ENCODE measurements around the gene COTL1.

The COTL1 gene

GRCh38 chr16:84596801-84597527, 20.9 kb downstream of the COTL1 start:
- no peak for DNase-seq (ENCODE audit: low read depth, low spot score)

DNA sequence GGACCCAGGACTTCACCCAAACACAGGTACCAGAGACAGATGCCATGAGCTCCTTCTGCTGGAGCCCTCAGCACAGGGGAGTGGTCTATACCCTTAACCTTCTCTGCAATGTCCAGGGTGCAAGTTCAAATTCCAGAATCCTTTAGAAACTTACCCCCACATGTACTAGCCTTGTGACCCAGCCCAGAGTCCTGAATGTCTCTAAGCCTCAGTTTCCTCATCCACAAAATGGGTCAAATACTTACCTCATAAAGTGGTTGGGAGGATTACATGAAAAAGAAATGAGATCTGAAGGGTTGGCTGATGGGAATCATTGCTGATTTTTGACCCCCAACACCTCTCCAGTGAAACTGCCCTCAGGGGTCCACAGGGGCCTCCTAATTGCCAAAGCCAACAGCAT, 21.7 kb downstream of the COTL1 start:
- DNase-seq (ENCODE audit: low read depth, low spot score): no peak

DNA sequence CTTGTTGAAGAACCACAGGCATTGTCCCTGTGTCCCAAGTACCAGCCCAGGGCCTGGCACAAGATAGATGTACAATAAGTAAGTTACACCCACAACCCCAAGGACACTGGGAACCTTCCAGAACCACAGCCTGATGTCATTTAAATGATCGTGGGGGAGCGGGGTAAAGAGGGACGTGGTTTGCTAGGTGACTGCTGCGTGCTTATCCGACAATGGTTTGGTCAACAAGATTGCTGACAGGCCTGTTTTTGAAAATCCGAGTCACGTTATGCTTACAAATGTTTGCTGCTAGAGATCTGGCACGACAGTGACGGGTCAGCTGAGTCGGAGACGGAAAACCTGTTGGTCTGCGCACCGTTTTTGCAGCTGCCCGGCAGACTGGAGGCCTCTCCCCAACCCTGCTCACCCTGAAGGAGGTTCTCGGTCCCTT, 22.8 kb downstream of the COTL1 start:
- DNase-seq (ENCODE audit: low read depth, low spot score): no peak

GRCh38 chr16:84594725-84595038, 23.2 kb downstream of the COTL1 start:
- no peak for DNase-seq (ENCODE audit: low read depth, low spot score)

GRCh38 chr16:84593825-84594724, 23.8 kb downstream of the COTL1 start:
- no peak for DNase-seq (ENCODE audit: low read depth, low spot score)

- no peak for DNase-seq (ENCODE audit: low read depth, low spot score)
Measured at GRCh38 chr16:84592718-84593117, 25.2 kb downstream of the COTL1 start.

DNA sequence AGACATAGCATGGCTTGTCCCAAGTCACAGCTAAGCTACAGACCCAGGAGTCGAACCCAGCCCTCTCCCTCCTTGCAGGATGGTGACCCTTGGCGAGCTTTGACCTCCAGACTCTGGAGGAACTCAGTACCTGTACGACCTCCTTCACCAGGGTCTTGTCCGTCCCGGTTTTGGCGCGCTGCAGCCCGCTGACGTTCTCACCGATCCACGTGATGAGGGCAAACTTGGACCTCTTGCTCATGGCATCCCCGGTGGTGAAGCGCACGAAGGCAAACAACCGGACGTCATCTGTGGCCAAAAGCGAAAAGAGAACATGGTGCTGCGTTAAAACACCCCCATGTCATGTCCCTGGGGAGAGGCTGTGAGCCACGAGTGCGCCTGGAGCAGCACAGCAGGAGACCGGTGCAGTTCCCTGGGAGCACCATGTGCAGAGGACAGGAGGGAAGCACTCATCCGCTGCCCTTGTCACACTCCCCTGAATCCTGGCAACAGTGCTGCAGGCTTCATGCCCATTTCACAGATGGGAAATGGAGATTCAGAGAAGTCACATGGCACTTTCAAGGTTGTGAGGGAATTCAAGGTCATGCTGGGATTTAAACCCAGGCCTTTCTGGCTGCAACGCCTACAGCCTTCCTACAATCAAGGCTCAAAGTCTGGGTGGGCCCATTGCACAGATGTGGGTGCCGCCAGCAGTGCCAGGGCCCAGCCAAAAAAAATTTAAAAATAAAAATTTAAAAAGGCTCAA, 27.7 kb downstream of the COTL1 start:
- no peak for DNase-seq (ENCODE audit: low read depth, low spot score)

GRCh38 chr16:84588991-84589390, 28.9 kb downstream of the COTL1 start:
- DNase-seq (ENCODE audit: low read depth, low spot score): no peak

DNA sequence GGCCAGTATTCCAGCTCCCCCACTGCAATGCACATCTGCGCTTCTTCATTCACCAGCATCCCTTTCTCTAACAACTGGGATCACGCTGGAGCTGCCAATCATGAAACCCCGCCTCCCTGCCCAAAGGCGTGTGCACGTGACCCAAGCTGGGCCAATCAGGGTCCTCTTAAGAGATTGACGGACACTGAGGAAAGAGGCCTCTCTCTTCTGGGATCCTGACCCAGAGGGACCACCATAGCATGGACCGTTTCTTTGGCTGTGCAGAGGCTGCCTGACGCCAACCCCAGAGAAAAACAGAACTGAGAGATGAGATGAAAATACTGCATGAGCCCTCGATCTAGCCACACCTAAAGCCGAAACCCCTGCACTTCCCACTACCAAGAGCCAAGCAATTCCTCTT, 32.0 kb downstream of the COTL1 start:
- no peak for DNase-seq (ENCODE audit: low read depth, low spot score)

GRCh38 chr16:84585467-84585866, 32.4 kb downstream of the COTL1 start:
- no peak for DNase-seq (ENCODE audit: low read depth, low spot score)

- DNase-seq (ENCODE audit: low read depth, low spot score): no peak
Measured at GRCh38 chr16:84584678-84585077, 33.2 kb downstream of the COTL1 start.

GRCh38 chr16:84583995-84584394, 33.9 kb downstream of the COTL1 start:
- no peak for DNase-seq (ENCODE audit: low read depth, low spot score)

GRCh38 chr16:84582958-84583516, 34.8 kb downstream of the COTL1 start:
- no peak for DNase-seq (ENCODE audit: low read depth, low spot score)

DNA sequence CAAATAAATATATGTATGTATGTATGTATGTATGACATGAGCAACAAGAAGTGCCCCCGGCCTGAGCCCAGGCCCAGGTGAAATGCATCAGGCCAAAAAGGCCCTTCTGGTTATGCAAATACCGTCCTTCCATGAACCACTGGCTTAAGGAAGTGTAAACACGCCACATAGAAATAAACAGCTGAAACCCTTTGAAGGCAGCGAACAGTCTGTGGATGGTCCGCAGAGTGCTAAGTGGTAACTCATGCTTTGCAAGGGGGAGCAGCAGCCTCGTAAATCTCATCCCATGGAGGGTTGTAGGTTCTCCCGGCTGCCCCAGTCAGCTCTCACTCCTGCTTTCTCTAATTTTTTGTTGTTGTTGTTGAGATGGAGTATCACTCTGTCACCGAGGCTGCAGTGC, 36.7 kb downstream of the COTL1 start:
- no peak for DNase-seq (ENCODE audit: low read depth, low spot score)

DNA sequence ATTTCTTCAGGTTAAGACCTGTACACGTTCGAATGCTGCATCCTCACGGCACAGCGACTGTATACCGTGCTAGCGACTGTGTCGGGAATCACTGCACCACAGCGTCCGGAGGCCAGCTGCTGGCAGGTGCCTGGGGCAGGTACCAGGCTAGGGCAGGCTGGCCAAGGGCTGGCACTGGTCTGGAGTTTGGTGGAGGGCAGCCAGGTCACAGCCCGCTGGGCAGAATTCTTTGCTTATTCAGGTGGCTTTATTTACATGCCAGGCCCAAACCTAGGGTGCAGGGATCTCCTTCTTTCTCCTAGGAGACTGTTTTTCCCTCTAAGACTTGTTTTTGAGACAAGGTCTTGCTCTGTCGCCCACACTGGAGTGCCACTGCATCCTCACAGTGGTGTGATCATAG, 37.9 kb downstream of the COTL1 start:
- no peak for DNase-seq (ENCODE audit: low read depth, low spot score)

DNA sequence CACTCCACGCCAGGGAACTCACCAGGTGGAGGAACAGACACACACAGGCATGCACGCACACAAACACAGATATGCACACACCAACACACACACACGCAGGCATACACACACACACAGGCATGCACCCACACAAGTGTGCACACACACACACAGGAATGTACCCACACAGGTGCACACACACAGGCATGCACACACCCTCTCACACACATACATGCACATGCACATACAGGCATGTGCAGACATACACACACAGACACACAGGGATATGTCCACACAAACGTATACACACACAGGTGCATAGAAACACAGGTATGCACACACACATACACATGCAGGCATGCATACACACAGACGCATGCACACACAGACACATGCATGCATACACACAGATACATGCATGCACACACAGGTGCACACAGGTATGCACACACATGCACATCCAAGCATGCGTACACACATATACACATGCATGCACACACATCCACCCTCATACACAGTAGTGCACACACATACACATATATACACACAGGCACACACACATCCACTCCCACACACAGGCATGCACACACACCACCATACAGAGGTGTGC, 39.2 kb downstream of the COTL1 start:
- DNase-seq (ENCODE audit: low read depth, low spot score): no peak

DNA sequence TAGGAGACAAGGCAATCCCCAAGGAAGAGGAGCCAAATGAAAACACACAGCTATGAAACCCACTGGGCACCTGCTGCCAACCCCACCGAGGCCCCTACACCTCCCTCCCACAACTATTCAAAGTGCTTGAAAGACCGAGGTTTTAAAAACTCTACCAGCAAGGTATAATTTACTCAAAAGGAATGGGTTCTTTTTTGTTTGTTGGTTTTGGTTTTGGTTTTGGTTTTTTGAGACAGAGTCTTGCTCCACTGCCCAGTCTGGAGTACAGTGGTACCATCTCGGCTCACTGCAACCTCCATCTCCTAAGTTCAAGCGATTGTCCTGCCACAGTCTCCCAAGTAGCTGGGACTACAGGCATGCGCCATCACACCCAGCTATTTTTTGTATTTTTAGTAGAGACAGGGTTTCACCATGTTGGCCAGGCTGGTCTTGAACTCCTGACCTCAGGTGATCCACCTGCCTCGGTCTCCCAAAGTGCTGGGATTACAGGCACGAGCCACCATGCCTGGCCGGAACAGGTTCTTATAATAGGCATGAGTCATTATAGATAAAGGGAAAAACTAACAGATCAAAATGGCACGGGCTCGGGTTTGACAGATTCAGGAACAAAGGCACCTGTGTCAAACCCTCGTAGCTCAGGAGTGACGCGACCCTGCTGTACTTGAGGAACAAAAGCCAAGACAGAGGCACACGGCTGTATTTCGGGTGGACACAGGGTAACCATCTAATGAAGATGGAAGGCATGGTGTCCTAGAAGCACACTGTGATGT, 40.7 kb downstream of the COTL1 start:
- no peak for DNase-seq (ENCODE audit: low read depth, low spot score)

- DNase-seq (ENCODE audit: low read depth, low spot score): no peak
Measured at GRCh38 chr16:84575914-84576313, 42.0 kb downstream of the COTL1 start.

GRCh38 chr16:84574191-84574590, 43.7 kb downstream of the COTL1 start:
- no peak for DNase-seq (ENCODE audit: low read depth, low spot score)

DNA sequence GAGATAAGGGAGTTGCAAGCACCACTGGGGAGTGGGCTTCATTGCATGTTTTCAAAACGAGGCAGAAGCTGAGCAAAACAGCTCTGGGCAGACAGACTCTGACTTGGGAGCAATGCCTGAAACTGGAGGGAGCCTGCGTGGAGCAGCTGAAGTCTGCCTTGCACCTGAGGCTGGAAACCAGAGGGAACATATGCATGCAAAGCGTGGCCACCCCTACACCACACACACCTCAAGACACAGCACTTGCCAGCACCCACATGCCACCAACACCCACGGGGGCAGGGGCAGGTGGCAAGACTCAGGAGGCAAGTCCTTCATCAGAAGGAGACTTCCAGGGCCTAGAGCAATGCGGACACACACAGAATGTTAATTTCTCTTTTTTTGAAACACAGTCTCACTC, 45.8 kb downstream of the COTL1 start:
- no peak for DNase-seq (ENCODE audit: low read depth, low spot score)

- no peak for DNase-seq (ENCODE audit: low read depth, low spot score)
Measured at GRCh38 chr16:84571506-84571905, 46.4 kb downstream of the COTL1 start.

Measured in smooth muscle cell of the brain vasculature (primary cell).